GM19467 (cell line): ENCODE measurements around the gene CCDC188.

Experiments
- ATAC-seq: cut with Tn5 transposase; IDR thresholded peaks from one replicate; pipeline ENCODE4 v1.9.1; 2021; ENCODE audit warnings: mild to moderate bottlenecking, moderate library complexity; ENCODE audit not compliant: unreplicated experiment

CCDC188 gene

GRCh38 chr22:20150381-20151275 lies at the start of gene CCDC188:
Gene CCDC188 (minus strand): TSS chr22:20151055. CDS start chr22:20150986, 69 bp downstream.
- ATAC-seq, result no peak

GRCh38 chr22:20199906-20200305 lies 49.1 kb upstream of the CCDC188 start:
- ATAC-seq, result no peak

- no peak for ATAC-seq
Observed at GRCh38 chr22:20199413-20199842, 48.6 kb upstream of the CCDC188 start.

GRCh38 chr22:20198557-20199319 lies 47.9 kb upstream of the CCDC188 start:
- no peak for ATAC-seq

GRCh38 chr22:20197407-20198030 lies 46.7 kb upstream of the CCDC188 start:
- ATAC-seq, result no peak

GRCh38 chr22:20196094-20196842 lies 45.4 kb upstream of the CCDC188 start:
- no peak for ATAC-seq

- no peak for ATAC-seq
Observed at GRCh38 chr22:20194681-20195593, 44.1 kb upstream of the CCDC188 start.

- no peak for ATAC-seq
Observed at GRCh38 chr22:20193761-20194494, 43.1 kb upstream of the CCDC188 start.

- no peak for ATAC-seq
Observed at GRCh38 chr22:20192972-20193760, 42.3 kb upstream of the CCDC188 start.

- ATAC-seq, result no peak
Observed at GRCh38 chr22:20192293-20192971, 41.6 kb upstream of the CCDC188 start.

GRCh38 chr22:20191803-20192202 lies 40.9 kb upstream of the CCDC188 start:
- ATAC-seq, result no peak

GRCh38 chr22:20191000-20191515 lies 40.2 kb upstream of the CCDC188 start:
- ATAC-seq, result no peak

- ATAC-seq, result no peak
Observed at GRCh38 chr22:20188567-20188877, 37.7 kb upstream of the CCDC188 start.

GRCh38 chr22:20187777-20188566 lies 37.1 kb upstream of the CCDC188 start:
- ATAC-seq, result no peak

GRCh38 chr22:20186871-20187546 lies 36.2 kb upstream of the CCDC188 start:
- ATAC-seq, result no peak

GRCh38 chr22:20186183-20186870 lies 35.5 kb upstream of the CCDC188 start:
- no peak for ATAC-seq
